Keratinocyte (primary cell): ENCODE measurements around the gene TAPBP.

ENCODE experiments used
- CTCF ChIP-seq, 3 experiments: IDR thresholded peaks in 1 of 3; conservative IDR thresholded peaks in 1 of 3; optimal IDR thresholded peaks in 1 of 3; 2 replicates in 2 of 3; 3 replicates in 1 of 3; pipeline versions ENCODE3 to v1.5.1; 2011; ENCODE audit warnings: low read length in 3 of 3, mild to moderate bottlenecking in 3 of 3, moderate library complexity in 2 of 3, control low read depth in 1 of 3, inconsistent platforms in 1 of 3; ENCODE audit not compliant: insufficient read depth in 2 of 3; ENCODE audit errors: extremely low read depth in 1 of 3
- EZH2 ChIP-seq: IDR thresholded peaks from one replicate; pipeline ENCODE4 v1.6.1; 2012; ENCODE audit warnings: inconsistent platforms, mild to moderate bottlenecking, low read length, moderate library complexity

DNA sequence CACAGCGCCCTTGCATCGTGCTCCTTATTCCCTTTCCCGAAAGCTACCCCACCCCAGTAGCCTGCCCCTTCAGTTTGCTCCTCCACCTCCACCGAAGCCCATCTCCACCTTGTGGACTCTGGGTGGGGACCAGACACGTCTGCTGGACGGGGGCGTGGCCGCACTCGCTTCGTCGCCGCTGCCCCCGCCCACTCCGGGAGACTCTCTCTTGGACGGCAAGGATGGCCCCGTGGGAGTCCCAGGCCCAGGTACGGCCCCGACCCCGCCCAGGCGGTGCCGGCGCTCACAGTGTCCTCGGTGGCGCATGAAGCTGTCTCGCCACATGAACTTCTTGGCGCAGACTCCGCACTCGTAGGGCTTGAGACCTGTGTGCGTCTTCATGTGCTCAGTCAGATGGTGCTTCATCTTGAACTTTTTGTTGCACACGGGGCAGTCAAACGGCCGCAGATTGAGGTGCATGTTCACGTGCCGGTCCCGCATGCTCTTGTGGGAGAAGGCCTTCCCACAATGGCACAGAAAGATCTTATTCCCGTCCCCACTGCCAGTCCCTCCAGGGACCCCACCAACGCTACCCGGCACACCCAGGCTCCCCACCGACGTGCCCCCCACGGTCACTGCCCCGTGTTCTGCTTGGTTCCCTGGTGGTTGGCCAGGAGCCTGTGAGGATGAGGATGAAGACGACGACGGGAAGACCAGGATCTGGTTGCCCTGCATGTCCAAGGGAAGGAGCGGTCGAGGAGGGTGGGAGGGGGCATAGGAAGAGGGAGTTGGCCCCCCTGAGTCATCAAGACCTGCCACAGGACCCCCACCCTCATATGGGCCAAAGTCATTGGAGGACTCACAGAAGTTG is 1.3 kb upstream of the TAPBP start:
- TF ChIP-seq CTCF (optimal IDR thresholded peaks at IDR 0.05 in 1 of 3, IDR thresholded peaks at IDR 0.05 in 1 of 3, conservative IDR thresholded peaks at IDR 0.05 in 1 of 3; ENCODE audit: extremely low read depth in 1 of 3, insufficient read depth in 2 of 3, low read length in 3 of 3) = no peak
- no peak for TF ChIP-seq EZH2
